Right ventricle myocardium superior (tissue), 1 donor: ENCODE measurements around the gene SLC16A13. TPM values are rescaled to one million over a fixed set of nuclear protein-coding genes. Genes with fewer than 3 reads are reported as not detected.
A peak's percentile ranks its signal among the peaks of the same experiment; 100 is the strongest.

Source experiments
- ATAC-seq: fragments of 200-7000 bp; cut with Tn5 transposase; one replicate; pipeline ENCODE4 v1.9.1; 2020; ENCODE audit warnings: mild to moderate bottlenecking; ENCODE audit not compliant: poor library complexity
- DNase-seq: peaks from one replicate; pipeline ENCODE4 v3.0.0-alpha.2; 2020
- intact Hi-C: fragments of 100-400 bp; cut with DNase I; formaldehyde crosslinking; loops from one replicate; pipeline ENCODE4 v1.11.2; 2022
- total RNA-seq: library from RNA; stranded (reverse); fragmentation: NEBNext Ultra II Directional; extraction: Animal tissue kit (Norgen Biotek cat#: 25700); gene quantifications from one replicate; pipeline ENCODE4 v1.2.1, GENCODE V29; 2021
- donor health status: DM: no; HTN: yes; CAD: no; lungs with severe emphysema.

Gene SLC16A13
- total RNA-seq, 1 donor from 2014 or later, result 1.6 TPM

GRCh38 chr17:7023576-7024401 is 12.0 kb upstream of the SLC16A13 start:
- peak; percentile 96 for DNase-seq
- peak; percentile 48 for ATAC-seq
- intact Hi-C loops, result loop anchor here (5.0 kb wide), 1 partner anchor 111 kb away; no protein-coding TSS in a partner anchor

- ATAC-seq, result no peak
- intact Hi-C loops, result loop anchor here (5.0 kb wide), 1 partner anchor 112 kb away; no protein-coding TSS in a partner anchor
- DNase-seq, result no peak
Measured at GRCh38 chr17:7024402-7024785, 11.4 kb upstream of the SLC16A13 start.

- ATAC-seq (no peak), DNase-seq (no peak)
- intact Hi-C loops, result no loop called here
Measured at GRCh38 chr17:7025245-7025644, 10.6 kb upstream of the SLC16A13 start.

GRCh38 chr17:7026471-7027115 is 9.2 kb upstream of the SLC16A13 start:
- intact Hi-C loops, result no loop called here
- ATAC-seq (no peak), DNase-seq (no peak)

- ATAC-seq (no peak), DNase-seq (no peak)
- intact Hi-C loops, result no loop called here
Measured at GRCh38 chr17:7027335-7027734, 8.5 kb upstream of the SLC16A13 start.

- DNase-seq (no peak), ATAC-seq (no peak)
- intact Hi-C loops, result no loop called here
Measured at GRCh38 chr17:7029096-7029495, 6.7 kb upstream of the SLC16A13 start.

- peak; percentile 35 for ATAC-seq
- intact Hi-C loops, result no loop called here
- peak; percentile 53 for DNase-seq
Measured at GRCh38 chr17:7029659-7030058, 6.2 kb upstream of the SLC16A13 start.

GRCh38 chr17:7034955-7035590 is 742 bp upstream of the SLC16A13 start:
- intact Hi-C loops, result no loop called here
- DNase-seq (no peak), ATAC-seq (peak; percentile 30)

- ATAC-seq (no peak), DNase-seq (no peak)
- intact Hi-C loops, result no loop called here
Measured at GRCh38 chr17:7038025-7038862, 2.4 kb downstream of the SLC16A13 start.

GRCh38 chr17:7039832-7040231 is 4.0 kb downstream of the SLC16A13 start:
- no peak for ATAC-seq
- intact Hi-C loops, result no loop called here
- no peak for DNase-seq

GRCh38 chr17:7041607-7042500 is 6.0 kb downstream of the SLC16A13 start:
- DNase-seq (peak; percentile 45), ATAC-seq (no peak)
- intact Hi-C loops, result no loop called here

- intact Hi-C loops, result no loop called here
- DNase-seq (peak; percentile 54), ATAC-seq (peak; percentile 22)
Measured at GRCh38 chr17:7042501-7043181, 6.8 kb downstream of the SLC16A13 start.

- peak; percentile 56 for DNase-seq
- intact Hi-C loops, result no loop called here
Measured at GRCh38 chr17:7043182-7043496, 7.3 kb downstream of the SLC16A13 start.

GRCh38 chr17:7043497-7044198 is 7.8 kb downstream of the SLC16A13 start, which contains the start of gene SLC16A11:
TSS of gene SLC16A11 (minus strand) at chr17:7044092. CDS start at chr17:7043513, 579 bp downstream.
- ATAC-seq (peak; percentile 47), DNase-seq (peak; percentile 69)

More at GRCh38 chr17:7043182-7043496, 7.3 kb downstream of the SLC16A13 start:
- ATAC-seq, result peak; percentile 33

GRCh38 chr17:7045492-7046126 is 9.8 kb downstream of the SLC16A13 start:
- ATAC-seq (peak; percentile 58), DNase-seq (no peak)
- intact Hi-C loops, result no loop called here

More at GRCh38 chr17:7043497-7044198, 7.8 kb downstream of the SLC16A13 start, which contains the start of gene SLC16A11:
- intact Hi-C loops, result no loop called here

GRCh38 chr17:7046127-7046724 is 10.4 kb downstream of the SLC16A13 start:
- peak; percentile 21 for ATAC-seq
- no peak for DNase-seq
- intact Hi-C loops, result no loop called here
